GM21737 (cell line): ENCODE results near the gene AGO4.
"Not testable (repeated sequence)": the region's sequence is repeated elsewhere in the genome, so short reads cannot be mapped to it uniquely, and the experiment has no call there.

Experiments used
- ATAC-seq: cut with Tn5 transposase; IDR thresholded peaks from one replicate; pipeline ENCODE4 v1.9.1; 2021; ENCODE audit warnings: mild to moderate bottlenecking, moderate library complexity; ENCODE audit not compliant: unreplicated experiment

AGO4 gene

GRCh38 chr1:35863881-35864625 is 56.2 kb downstream of the AGO4 start:
- ATAC-seq, result no peak

- no peak for ATAC-seq
Measured at GRCh38 chr1:35864813-35865212, 57.0 kb downstream of the AGO4 start.

- ATAC-seq, result no peak
Measured at GRCh38 chr1:35866991-35867390, 59.2 kb downstream of the AGO4 start.

GRCh38 chr1:35869245-35869950 is 61.6 kb downstream of the AGO4 start:
- not testable (repeated sequence) for ATAC-seq

- no peak for ATAC-seq
Measured at GRCh38 chr1:35870651-35871309, 63.0 kb downstream of the AGO4 start.

GRCh38 chr1:35873243-35873750 is 65.5 kb downstream of the AGO4 start:
- no peak for ATAC-seq

- ATAC-seq, result not testable (repeated sequence)
Measured at GRCh38 chr1:35874115-35874514, 66.3 kb downstream of the AGO4 start.

GRCh38 chr1:35876988-35877387 is 69.2 kb downstream of the AGO4 start:
- no peak for ATAC-seq

GRCh38 chr1:35881850-35882273 is 74.0 kb downstream of the AGO4 start:
- ATAC-seq, result no peak

GRCh38 chr1:35882586-35882944 is 74.7 kb downstream of the AGO4 start:
- ATAC-seq, result no peak

GRCh38 chr1:35882945-35883634 is 75.3 kb downstream of the AGO4 start, which contains the start of gene AGO1:
Gene AGO1, plus strand, starts transcription at chr1:35883209. Its CDS starts 213 bp downstream, at chr1:35883422.
- peak; percentile 83 for ATAC-seq

GRCh38 chr1:35883635-35884101 is 75.9 kb downstream of the AGO4 start:
- ATAC-seq, result no peak

GRCh38 chr1:35884934-35885333 is 77.1 kb downstream of the AGO4 start:
- no peak for ATAC-seq

- no peak for ATAC-seq
Measured at GRCh38 chr1:35885961-35886558, 78.2 kb downstream of the AGO4 start.

- ATAC-seq, result no peak
Measured at GRCh38 chr1:35886577-35887431, 79.0 kb downstream of the AGO4 start.

- no peak for ATAC-seq
Measured at GRCh38 chr1:35887508-35887907, 79.7 kb downstream of the AGO4 start.

GRCh38 chr1:35888255-35888654 is 80.4 kb downstream of the AGO4 start:
- ATAC-seq, result no peak

- not testable (repeated sequence) for ATAC-seq
Measured at GRCh38 chr1:35888981-35889380, 81.2 kb downstream of the AGO4 start.

GRCh38 chr1:35893051-35893879 is 85.4 kb downstream of the AGO4 start:
- no peak for ATAC-seq
